ENCODE measurements around the gene HHIPL1. TPM values are rescaled to one million over a fixed set of nuclear protein-coding genes. Genes with fewer than 3 reads are reported as not detected.

Gene HHIPL1
- total and polyA plus RNA-seq, 2 donors (not counting 3 experiments of a cell fraction or from before 2014, with no cell fraction given), result 1.3 to 2.1 TPM

GRCh38 chr14:99605299-99605961, 39.5 kb upstream of the HHIPL1 start:
- peak; percentile 81 for FAIRE-seq
- Histone ChIP-seq H4K20me1 (replicated peaks; ENCODE audit: control insufficient read depth, extremely low read depth, insufficient read depth, low read length) (no peaks in the 10 kb centered on the region), H3K79me2 (ENCODE audit: control insufficient read depth, insufficient read depth, low read length) (no peaks in the 10 kb centered on the region), H3K4me1 (ENCODE audit: control insufficient read depth, extremely low read depth, insufficient read depth, low read length) (peaks cover 14% of the 10 kb centered on the region), H3K36me3 (ENCODE audit: control insufficient read depth in 2 of 2, extremely low read depth in 1 of 2, insufficient read depth in 2 of 2, low read length in 2 of 2) (no peaks in the 10 kb centered on the region), H3K27me3 (ENCODE audit: control insufficient read depth in 2 of 2, insufficient read depth in 2 of 2, low read length in 2 of 2) (peaks cover 0 to 5% of the 10 kb centered on the region in 2 experiments), H3K9ac (replicated peaks; ENCODE audit: extremely low read depth, insufficient read depth, low read length) (peak overlapping the region; percentile 73), H3K4me2 (ENCODE audit: insufficient read depth, low read length) (peak overlapping the region; percentile 57), H2AFZ (ENCODE audit: low read depth, low read length) (peak overlapping the region; percentile 68), H3K9me1 (replicated peaks; ENCODE audit: control insufficient read depth, extremely low read depth, insufficient read depth, low read length) (no peaks in the 10 kb centered on the region), H3K4me3 (replicated peaks in 1 of 3; ENCODE audit: insufficient read depth in 1 of 3, low read depth in 1 of 3, low read length in 3 of 3) (peak overlapping the region; percentile 45 to 81 (median 78)), H3K9me3 (replicated peaks; ENCODE audit: control insufficient read depth, insufficient read depth, low read length) (no peaks in the 10 kb centered on the region), H3K27ac (ENCODE audit: insufficient read depth, low read depth, low read length) (peak overlapping the region; percentile 60)
- BruUV-seq (replicated peaks), result no TSS peak
- TF ChIP-seq FOS (IDR thresholded peaks at IDR 0.05; ENCODE audit: borderline replicate concordance, insufficient read depth, low read length), result no peak
- no peak for TF ChIP-seq JUN (IDR thresholded peaks at IDR 0.05; ENCODE audit: borderline replicate concordance, insufficient read depth, insufficient read length, low read depth)
- peak; percentile 38 for TF ChIP-seq POLR2AphosphoS5 (IDR thresholded peaks at IDR 0.05; ENCODE audit: insufficient read depth, low read depth, low read length)
- intact Hi-C loops (cut with micrococcal nuclease), result loop anchor here (1.0 kb wide), 3 partner anchors 23 to 87 kb away; no protein-coding TSS in a partner anchor
- dilution Hi-C loops (cut with MboI; ENCODE audit: extremely low pct_ligation_motif_present, low sequenced_read_pairs), result no loop called here
- DNase-seq (ENCODE audit: low read depth, low spot score), result peak; percentile 63
- ChIA-PET CTCF (interaction anchor here (0.6 to 8.0 kb wide), 13 partner anchors 9 to 294 kb away, joined by 3 to 61 read pairs (median 6); no protein-coding TSS in a partner anchor), POLR2A (no interaction called here)

DNA sequence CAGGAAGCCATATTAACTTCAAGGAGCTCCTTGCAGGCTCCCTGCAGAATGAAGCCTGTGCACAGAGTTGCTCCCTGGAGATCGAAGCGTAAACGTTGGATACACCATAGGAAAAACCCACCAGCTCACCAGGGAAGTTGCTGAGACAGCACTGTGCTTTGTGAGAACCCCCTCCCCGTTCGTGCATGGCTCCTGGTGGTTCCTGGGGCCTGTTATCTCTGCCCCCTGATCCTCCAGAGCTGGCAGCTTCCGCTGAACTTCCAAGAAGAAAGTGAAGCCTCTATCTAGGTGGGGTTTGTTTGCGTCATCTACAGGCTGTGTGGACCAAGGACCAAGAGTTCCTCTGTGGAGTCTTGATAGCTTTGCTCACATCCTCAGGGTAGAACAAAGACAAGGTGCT, 38.6 kb upstream of the HHIPL1 start:
- FAIRE-seq (no peak), DNase-seq (ENCODE audit: low read depth, low spot score) (no peak)
- H3K4me1 ChIP-seq (ENCODE audit: control insufficient read depth, extremely low read depth, insufficient read depth, low read length), result peaks cover 11% of the 10 kb centered on the region
- no peak overlapping the region for H3K4me3 ChIP-seq (replicated peaks in 1 of 3; ENCODE audit: insufficient read depth in 1 of 3, low read depth in 1 of 3, low read length in 3 of 3)
- no peak overlapping the region for H2AFZ ChIP-seq (ENCODE audit: low read depth, low read length)
- H3K79me2 ChIP-seq (ENCODE audit: control insufficient read depth, insufficient read depth, low read length), result no peaks in the 10 kb centered on the region
- BruUV-seq (replicated peaks), result no TSS peak
- POLR2A ChIA-PET, result no interaction called here
- H3K4me2 ChIP-seq (ENCODE audit: insufficient read depth, low read length), result no peak overlapping the region
- peaks cover 0 to 5% of the 10 kb centered on the region in 2 experiments for H3K27me3 ChIP-seq (ENCODE audit: control insufficient read depth in 2 of 2, insufficient read depth in 2 of 2, low read length in 2 of 2)
- no peaks in the 10 kb centered on the region for H3K9me3 ChIP-seq (replicated peaks; ENCODE audit: control insufficient read depth, insufficient read depth, low read length)
- TF ChIP-seq CTCF (IDR thresholded peaks at IDR 0.05; ENCODE audit: extremely low read depth in 1 of 2, insufficient read depth in 1 of 2, low read depth in 1 of 2, low read length in 2 of 2) (no peak), POLR2AphosphoS5 (IDR thresholded peaks at IDR 0.05; ENCODE audit: insufficient read depth, low read depth, low read length) (no peak), MAX (IDR thresholded peaks at IDR 0.05; ENCODE audit: insufficient read depth, insufficient read length) (no peak), EZH2 (IDR thresholded peaks at IDR 0.05; ENCODE audit: borderline replicate concordance, low read depth, low read length, severe bottlenecking) (no peak), JUN (IDR thresholded peaks at IDR 0.05; ENCODE audit: borderline replicate concordance, insufficient read depth, insufficient read length, low read depth) (no peak), MYC (IDR thresholded peaks at IDR 0.05; ENCODE audit: low read depth, low read length) (no peak), POLR2A (IDR thresholded peaks at IDR 0.05; ENCODE audit: low read depth, low read length) (no peak), FOS (IDR thresholded peaks at IDR 0.05; ENCODE audit: borderline replicate concordance, insufficient read depth, low read length) (no peak), GATA2 (IDR thresholded peaks at IDR 0.05; ENCODE audit: insufficient read depth, insufficient read length, low read depth, low read length) (no peak)
- H3K9me1 ChIP-seq (replicated peaks; ENCODE audit: control insufficient read depth, extremely low read depth, insufficient read depth, low read length), result no peaks in the 10 kb centered on the region
- intact Hi-C loops (cut with micrococcal nuclease) (no loop called here), dilution Hi-C loops (cut with MboI; ENCODE audit: extremely low pct_ligation_motif_present, low sequenced_read_pairs) (no loop called here)
- H3K36me3 ChIP-seq (ENCODE audit: control insufficient read depth in 2 of 2, extremely low read depth in 1 of 2, insufficient read depth in 2 of 2, low read length in 2 of 2), result no peaks in the 10 kb centered on the region
- no peak overlapping the region for H3K9ac ChIP-seq (replicated peaks; ENCODE audit: extremely low read depth, insufficient read depth, low read length)
- CTCF ChIA-PET, result interaction anchor here (1.1 to 8.0 kb wide), 7 partner anchors 8 to 87 kb away, joined by 4 to 61 read pairs (median 13); no protein-coding TSS in a partner anchor
- no peak overlapping the region for H3K27ac ChIP-seq (ENCODE audit: insufficient read depth, low read depth, low read length)
- no peaks in the 10 kb centered on the region for H4K20me1 ChIP-seq (replicated peaks; ENCODE audit: control insufficient read depth, extremely low read depth, insufficient read depth, low read length)

Measured in endothelial cell of umbilical vein (primary cell).